Suprapubic skin (tissue), 4 donors: ENCODE results near the gene ETFA.
"Not testable (repeated sequence)": the region's sequence is repeated elsewhere in the genome, so short reads cannot be mapped to it uniquely, and the experiment has no call there.

ENCODE experiments used
- EP300 ChIP-seq: sonication (generic); formaldehyde crosslinking; IDR thresholded peaks from one replicate; pipeline ENCODE4 v1.6.1; 2017; ENCODE audit warnings: antibody characterized with exemption
- POLR2AphosphoS5 ChIP-seq, 3 donors: sonication (generic); formaldehyde crosslinking; IDR thresholded peaks; one replicate each; pipeline ENCODE4 v1.6.1; 2017; ENCODE audit warnings: antibody characterized with exemption in 3 of 3
- TF ChIP-seq, protein P1 (sequence below), 2 donors: fragments of 200-600 bp in 1 of 2; fragments of 450-650 bp in 1 of 2; sonication (generic) in 1 of 2; IDR thresholded peaks; one replicate each; pipeline ENCODE4 v1.5.1; 2016 to 2019; ENCODE audit warnings: antibody characterized with exemption in 2 of 2, mild to moderate bottlenecking in 1 of 2, moderate library complexity in 1 of 2

DNA sequence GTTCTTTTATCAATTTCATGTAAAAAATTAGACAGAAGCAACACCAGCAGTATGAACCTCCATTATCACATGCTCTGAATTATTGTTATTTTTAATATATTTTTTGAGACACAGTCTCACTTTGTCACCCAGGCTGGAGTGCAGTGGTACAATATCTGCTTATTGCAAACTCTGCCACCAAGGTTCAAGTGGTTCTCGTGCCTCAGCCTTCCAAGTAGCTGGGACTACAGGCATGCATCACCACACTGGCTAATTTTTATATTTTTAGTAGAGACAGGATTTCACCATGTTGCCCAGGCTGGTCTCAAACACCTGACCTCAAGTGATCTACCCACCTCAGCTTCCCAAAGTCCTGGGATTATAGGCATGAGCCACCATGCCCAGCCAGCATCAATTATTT, 16.8 kb downstream of the ETFA start:
- TF ChIP-seq, protein P1, sequence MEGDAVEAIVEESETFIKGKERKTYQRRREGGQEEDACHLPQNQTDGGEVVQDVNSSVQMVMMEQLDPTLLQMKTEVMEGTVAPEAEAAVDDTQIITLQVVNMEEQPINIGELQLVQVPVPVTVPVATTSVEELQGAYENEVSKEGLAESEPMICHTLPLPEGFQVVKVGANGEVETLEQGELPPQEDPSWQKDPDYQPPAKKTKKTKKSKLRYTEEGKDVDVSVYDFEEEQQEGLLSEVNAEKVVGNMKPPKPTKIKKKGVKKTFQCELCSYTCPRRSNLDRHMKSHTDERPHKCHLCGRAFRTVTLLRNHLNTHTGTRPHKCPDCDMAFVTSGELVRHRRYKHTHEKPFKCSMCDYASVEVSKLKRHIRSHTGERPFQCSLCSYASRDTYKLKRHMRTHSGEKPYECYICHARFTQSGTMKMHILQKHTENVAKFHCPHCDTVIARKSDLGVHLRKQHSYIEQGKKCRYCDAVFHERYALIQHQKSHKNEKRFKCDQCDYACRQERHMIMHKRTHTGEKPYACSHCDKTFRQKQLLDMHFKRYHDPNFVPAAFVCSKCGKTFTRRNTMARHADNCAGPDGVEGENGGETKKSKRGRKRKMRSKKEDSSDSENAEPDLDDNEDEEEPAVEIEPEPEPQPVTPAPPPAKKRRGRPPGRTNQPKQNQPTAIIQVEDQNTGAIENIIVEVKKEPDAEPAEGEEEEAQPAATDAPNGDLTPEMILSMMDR (IDR thresholded peaks at IDR 0.05) = not testable (repeated sequence)
- TF ChIP-seq EP300; POLR2AphosphoS5 (IDR thresholded peaks at IDR 0.05): not testable (repeated sequence)
